NT2/D1 (cell line): ENCODE data around the gene CEP164.

Experiments
- SUZ12 ChIP-seq: IDR thresholded peaks from 2 replicates; pipeline ENCODE4 v1.6.1; 2011; ENCODE audit not compliant: insufficient read length, insufficient read depth; ENCODE audit errors: extremely low read depth
- YY1 ChIP-seq: IDR thresholded peaks from 2 replicates; pipeline ENCODE4 v1.6.1; 2011; ENCODE audit not compliant: insufficient read length, insufficient read depth
- ZNF274 ChIP-seq: IDR thresholded peaks from 2 replicates; pipeline ENCODE4 v1.6.1; 2011; ENCODE audit warnings: mild to moderate bottlenecking, low read depth, low read length

GRCh38 chr11:117449111-117449693, 121.5 kb downstream of the CEP164 start:
- TF ChIP-seq YY1 (no peak), ZNF274 (no peak), SUZ12 (no peak)
